ENCODE data around the gene RASGRF2. TPM values are rescaled to one million over a fixed set of nuclear protein-coding genes. Genes with fewer than 3 reads are reported as not detected.

Gene RASGRF2
- total and polyA plus RNA-seq, 2 of the 8 experiments (the other 6 are each of a cell fraction or from before 2014, with no cell fraction given): 2.6 to 29.5 TPM

DNA sequence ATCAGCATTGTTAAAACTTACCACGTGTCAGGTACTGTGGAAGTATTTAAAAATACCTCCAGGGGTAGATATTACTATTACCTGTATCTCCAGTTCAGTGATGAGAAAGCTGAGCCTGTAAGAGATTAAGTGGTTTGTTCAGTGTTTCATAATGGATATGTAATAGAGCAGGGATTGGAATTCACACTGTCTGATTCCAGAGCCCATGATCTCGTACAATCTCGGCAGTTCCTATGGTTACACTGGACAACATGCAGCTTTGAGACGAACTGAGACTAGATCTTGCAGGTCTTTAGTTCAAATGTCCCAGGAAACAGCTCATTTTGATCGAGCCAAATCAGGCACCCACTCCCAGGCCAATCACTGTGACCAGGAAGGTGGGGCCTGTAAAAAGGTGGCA lies 8.8 kb upstream of the RASGRF2 start (continued):
- TF ChIP-seq, protein P1, sequence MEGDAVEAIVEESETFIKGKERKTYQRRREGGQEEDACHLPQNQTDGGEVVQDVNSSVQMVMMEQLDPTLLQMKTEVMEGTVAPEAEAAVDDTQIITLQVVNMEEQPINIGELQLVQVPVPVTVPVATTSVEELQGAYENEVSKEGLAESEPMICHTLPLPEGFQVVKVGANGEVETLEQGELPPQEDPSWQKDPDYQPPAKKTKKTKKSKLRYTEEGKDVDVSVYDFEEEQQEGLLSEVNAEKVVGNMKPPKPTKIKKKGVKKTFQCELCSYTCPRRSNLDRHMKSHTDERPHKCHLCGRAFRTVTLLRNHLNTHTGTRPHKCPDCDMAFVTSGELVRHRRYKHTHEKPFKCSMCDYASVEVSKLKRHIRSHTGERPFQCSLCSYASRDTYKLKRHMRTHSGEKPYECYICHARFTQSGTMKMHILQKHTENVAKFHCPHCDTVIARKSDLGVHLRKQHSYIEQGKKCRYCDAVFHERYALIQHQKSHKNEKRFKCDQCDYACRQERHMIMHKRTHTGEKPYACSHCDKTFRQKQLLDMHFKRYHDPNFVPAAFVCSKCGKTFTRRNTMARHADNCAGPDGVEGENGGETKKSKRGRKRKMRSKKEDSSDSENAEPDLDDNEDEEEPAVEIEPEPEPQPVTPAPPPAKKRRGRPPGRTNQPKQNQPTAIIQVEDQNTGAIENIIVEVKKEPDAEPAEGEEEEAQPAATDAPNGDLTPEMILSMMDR (IDR thresholded peaks at IDR 0.05; ENCODE audit: control extremely low read depth in 1 of 3, insufficient read depth in 1 of 3, low read depth in 1 of 3, low read length in 3 of 3): no peak
- TF ChIP-seq CTBP2 (IDR thresholded peaks at IDR 0.05; ENCODE audit: borderline replicate concordance, insufficient read depth, insufficient read length, low read length): no peak
- no peak for TF ChIP-seq SRF (IDR thresholded peaks at IDR 0.05; ENCODE audit: low read depth, low read length)
- no peak for TF ChIP-seq SP1 (IDR thresholded peaks at IDR 0.05; ENCODE audit: low read depth, low read length)
- TF ChIP-seq SAP30 (IDR thresholded peaks at IDR 0.05; ENCODE audit: insufficient read depth, insufficient replicate concordance, low read length): no peak
- no peak for TF ChIP-seq EGR1 (IDR thresholded peaks at IDR 0.05; ENCODE audit: borderline replicate concordance, low read depth, low read length)

Measured in H1 (cell line).